GDM1 (cell line): ENCODE data around the gene NFKBIE.
"Not testable (repeated sequence)": the region's sequence is repeated elsewhere in the genome, so short reads cannot be mapped to it uniquely, and the experiment has no call there.

ENCODE experiments used
- DNase-seq: peaks from one replicate; lab custom pipeline; 2025; lab: John Stamatoyannopoulos, UW

Gene NFKBIE, protein sequence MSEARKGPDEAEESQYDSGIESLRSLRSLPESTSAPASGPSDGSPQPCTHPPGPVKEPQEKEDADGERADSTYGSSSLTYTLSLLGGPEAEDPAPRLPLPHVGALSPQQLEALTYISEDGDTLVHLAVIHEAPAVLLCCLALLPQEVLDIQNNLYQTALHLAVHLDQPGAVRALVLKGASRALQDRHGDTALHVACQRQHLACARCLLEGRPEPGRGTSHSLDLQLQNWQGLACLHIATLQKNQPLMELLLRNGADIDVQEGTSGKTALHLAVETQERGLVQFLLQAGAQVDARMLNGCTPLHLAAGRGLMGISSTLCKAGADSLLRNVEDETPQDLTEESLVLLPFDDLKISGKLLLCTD

DNA sequence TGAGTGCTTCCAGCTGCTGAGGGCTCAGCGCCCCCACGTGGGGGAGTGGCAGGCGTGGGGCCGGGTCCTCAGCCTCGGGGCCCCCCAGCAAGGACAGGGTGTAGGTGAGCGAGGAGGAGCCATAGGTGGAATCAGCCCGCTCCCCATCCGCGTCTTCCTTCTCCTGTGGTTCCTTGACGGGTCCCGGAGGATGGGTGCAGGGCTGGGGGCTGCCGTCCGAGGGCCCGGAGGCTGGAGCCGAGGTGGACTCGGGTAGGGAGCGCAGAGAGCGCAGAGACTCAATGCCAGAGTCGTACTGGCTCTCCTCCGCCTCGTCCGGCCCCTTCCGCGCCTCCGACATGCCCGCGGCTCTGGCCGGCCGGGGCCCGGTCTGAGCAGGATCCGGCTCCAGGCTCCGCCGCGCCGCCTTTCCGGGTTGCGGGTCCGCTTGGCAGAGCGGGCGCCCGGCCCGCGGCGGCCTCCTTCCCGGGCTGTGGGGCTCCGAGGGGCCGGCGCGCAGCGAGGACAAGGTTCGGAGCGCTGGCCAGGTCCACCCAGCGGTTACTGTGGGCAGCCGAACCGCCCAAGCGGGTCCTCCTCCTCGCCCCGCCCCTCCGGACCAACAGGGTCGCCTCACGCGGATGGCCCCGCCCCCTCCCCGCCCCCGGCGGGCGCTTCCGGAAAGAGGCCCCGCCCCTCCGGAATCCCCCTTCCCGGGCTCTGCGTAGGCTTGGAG is at the start of gene NFKBIE:
Gene NFKBIE, minus strand, starts transcription at position 545 of the 715 bp plus-strand sequence. Its CDS starts 205 bp downstream, at position 340.
- peak; percentile 68 for DNase-seq

DNA sequence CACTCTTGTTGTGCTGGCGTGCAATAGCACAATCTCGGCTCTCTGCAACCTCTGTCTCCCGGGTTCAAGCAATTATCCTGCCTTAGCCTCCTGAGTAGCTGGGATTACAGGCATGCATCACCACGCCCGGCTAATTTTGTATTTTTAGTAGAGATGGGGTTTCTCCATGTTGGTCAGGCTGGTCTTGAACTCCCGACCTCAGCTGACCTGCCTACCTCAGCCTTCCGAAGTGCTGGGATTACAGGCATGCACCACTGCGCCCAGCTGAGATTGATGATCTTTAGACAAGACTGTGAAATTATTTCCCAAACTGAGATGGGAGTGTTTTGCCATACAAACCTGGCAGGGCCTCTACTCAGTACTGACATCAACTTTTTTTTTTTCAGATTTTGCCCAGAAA is 49.3 kb upstream of the NFKBIE start:
- not testable (repeated sequence) for DNase-seq

DNA sequence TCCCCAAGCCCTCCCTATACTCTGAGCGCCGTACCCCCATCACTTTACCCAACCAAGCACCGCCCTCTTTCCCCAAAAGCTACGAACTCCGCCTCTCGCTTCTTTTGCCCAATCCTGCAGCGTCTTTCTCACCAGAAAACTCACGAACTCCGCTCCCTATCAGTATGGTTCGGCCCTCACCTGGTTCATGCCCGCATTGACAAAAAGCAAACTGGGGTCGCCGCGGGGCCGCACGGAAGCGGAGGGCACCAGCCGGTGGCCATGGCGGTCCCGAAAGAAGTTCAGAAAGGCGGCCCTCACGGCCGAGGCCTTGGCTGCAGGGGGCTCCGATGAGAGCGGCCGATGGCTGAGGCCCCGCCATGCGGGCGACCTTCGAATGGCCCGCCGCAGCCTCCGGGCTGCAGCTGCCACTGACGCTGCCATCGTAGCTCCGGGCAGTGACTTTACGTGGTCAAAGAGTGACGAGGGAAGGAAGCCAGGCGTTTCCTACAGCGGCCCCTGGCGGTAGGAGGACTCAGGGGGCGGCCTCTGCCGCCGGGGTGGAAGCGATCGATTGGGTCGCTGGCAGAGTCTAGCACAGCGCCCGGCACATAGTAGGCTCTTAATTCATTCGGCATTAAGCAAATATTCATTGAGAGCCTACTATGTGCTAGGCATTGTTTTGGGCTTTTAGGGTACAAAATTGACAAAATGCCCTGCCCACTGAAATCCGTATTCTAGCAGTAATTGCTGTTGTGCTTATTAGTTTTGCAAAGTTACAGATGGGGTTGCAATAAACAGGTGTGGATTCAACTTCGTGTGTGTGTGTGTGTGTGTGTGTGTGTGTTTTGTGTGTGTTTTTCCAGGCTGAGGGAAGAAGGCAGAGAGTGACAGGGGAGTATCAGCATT is 47.8 kb upstream of the NFKBIE start, which contains the start of gene AARS2:
Gene AARS2, minus strand, starts transcription at position 447 of the 888 bp plus-strand sequence. Its CDS starts 24 bp downstream, at position 423.
- peak; percentile 83 for DNase-seq

DNA sequence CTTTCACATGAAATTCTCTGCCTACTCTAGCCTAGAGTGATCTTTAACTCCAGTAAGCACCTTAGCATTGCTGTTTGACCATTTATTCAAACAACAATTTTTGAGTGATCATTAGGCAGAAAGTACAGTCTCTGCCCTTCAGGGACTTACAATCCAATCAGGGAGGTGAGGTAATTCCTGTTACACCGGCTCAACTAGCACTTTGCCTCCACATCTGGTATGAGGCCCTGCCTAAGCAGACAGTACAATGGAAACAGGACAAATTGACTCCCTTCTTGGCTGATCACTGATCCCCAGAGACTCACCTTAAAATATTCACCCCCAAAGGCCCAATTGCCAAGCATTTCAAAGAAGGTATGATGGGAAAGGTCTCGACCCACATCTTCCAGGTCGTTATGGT is 46.4 kb upstream of the NFKBIE start:
- no peak for DNase-seq

DNA sequence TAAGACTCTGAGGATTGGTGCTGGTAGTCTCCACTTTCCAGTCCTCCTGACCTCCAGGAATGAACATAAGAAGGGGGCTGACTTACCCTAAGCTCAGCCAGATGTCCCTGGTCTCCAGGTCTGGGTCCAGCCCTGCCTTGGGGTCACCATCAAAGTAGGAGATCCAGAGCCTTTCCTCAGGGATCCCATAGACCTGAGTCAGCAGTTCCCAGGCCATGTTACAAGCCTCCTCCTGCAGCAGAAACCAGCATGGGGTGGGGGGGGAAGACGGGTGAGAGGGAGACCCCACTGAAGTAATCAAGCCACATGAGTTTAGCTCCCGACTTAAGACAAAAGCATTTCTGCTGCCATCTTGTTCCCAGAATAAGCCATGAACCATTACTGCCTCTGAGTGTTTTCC is 46.0 kb upstream of the NFKBIE start:
- DNase-seq, result no peak

DNA sequence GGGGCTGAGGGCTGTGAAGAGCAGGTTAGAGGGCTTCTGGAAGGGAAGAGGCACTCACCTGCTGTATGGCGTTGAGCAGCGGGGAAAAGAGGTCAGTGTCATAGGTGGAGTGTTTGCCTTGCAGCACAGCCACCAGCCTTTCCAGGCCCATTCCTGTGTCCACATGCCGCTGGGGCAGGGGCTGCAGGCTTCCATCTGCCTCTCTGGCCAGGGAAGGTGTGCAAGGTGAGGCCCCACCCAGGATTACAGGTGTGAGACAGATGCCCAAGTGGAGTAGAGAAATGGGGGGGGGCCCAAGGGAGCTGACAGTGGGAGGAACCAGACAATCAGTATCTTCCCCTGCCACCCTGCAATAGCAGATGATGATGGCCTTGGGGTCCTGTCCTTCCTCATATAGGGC is 44.9 kb upstream of the NFKBIE start:
- DNase-seq, result no peak

DNA sequence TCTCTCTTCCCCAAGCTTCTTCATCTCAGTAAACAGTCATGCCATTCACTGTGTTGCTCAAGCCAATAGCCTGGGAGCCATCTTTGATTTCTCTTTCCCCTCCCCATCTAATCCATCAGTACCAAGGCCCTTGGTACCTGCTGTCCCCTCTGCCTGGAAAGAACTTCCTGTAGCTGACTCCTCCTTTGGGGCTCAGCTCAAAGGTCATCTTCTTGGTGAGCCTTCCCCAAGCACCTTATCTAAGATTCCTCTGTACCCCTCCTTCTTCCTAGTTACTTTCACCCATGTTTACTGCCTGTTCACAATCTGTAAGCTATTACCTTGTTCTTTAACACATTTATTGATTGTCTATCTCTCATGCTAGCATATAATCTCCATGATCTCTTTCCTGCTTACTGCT is 44.3 kb upstream of the NFKBIE start:
- no peak for DNase-seq

DNA sequence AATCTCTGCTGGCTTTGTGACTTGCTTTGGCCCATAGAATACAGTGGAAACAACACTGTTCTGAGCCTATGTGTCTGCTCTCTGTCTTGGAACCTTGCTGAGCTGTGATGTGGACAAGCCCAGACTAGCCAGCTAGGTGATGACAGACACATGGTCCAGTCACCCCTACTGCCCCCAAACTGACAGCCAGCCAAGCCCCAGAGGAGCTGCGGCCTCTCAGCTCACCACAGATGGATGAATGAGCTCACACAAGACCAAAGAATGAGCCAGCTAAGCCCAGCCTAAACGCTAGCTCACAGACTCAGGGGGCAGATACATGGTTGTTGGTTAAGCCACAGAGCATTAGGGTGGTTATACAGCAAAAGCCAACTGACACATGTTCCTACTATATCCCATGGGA is 43.7 kb upstream of the NFKBIE start:
- no peak for DNase-seq

DNA sequence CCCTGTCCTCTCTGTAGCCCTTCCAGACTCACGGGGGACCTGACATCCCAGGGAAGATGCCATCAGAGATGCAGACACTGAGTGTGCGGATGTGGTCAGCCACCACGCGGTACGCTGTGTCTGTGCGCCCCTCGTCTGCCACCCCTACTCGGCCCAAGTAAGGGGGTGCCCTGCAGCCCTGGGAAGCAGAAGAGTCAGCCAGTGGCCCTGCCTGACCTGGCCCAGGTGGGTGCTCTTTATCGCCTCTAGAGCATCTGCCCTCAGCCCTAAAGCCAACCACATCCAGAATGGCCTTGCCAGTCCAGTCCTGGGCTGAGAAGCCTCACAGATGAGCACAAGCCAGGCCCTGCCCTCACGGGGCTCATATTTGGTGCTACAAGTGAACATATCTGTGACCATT is 41.9 kb upstream of the NFKBIE start:
- DNase-seq, result no peak

DNA sequence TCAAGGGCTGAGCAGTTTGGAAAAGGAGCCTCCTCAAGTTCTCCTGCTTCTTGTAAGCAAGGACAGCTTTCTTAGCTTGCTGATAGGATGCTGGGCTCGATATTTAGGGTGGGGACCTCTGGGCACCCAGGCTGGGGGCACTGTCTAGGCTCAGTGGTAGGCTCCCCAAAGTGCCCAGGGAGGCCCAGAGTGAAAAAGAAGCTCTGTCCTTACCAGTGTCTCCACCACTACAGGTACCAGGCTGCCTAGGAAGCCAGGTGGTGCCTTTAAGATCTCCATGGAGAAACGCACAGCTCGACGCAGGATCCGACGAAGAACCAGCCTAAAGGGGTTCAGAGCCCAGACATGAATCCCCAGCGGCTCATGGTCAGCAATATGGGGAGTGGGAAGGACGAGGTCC is 41.4 kb upstream of the NFKBIE start:
- no peak for DNase-seq

DNA sequence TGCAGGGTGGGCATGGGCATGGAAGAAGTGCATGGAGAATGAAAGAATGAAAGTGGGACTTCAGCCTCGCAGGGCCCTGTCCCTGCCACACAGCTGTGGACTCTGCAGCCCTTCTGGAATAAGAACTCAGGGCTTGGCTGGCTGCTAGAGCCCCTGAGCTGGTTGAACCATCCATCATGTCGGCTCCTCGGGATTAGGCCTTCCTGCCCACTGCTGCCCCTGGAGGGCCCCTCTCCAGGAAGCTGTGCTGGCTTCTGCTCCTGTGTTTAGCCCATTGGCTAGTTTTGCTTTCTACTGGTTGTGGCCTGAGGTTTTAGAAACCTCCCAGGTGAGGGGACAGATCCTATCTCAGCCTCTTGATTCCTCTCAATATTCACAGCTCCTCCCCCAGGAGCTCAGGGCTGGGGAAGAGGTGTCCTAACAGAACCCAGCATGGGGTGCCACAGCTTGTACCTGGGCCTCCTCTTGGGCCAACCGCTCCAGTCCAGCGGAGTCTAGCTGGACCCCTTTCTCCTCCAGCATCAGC is 39.9 kb upstream of the NFKBIE start:
- no peak for DNase-seq

DNA sequence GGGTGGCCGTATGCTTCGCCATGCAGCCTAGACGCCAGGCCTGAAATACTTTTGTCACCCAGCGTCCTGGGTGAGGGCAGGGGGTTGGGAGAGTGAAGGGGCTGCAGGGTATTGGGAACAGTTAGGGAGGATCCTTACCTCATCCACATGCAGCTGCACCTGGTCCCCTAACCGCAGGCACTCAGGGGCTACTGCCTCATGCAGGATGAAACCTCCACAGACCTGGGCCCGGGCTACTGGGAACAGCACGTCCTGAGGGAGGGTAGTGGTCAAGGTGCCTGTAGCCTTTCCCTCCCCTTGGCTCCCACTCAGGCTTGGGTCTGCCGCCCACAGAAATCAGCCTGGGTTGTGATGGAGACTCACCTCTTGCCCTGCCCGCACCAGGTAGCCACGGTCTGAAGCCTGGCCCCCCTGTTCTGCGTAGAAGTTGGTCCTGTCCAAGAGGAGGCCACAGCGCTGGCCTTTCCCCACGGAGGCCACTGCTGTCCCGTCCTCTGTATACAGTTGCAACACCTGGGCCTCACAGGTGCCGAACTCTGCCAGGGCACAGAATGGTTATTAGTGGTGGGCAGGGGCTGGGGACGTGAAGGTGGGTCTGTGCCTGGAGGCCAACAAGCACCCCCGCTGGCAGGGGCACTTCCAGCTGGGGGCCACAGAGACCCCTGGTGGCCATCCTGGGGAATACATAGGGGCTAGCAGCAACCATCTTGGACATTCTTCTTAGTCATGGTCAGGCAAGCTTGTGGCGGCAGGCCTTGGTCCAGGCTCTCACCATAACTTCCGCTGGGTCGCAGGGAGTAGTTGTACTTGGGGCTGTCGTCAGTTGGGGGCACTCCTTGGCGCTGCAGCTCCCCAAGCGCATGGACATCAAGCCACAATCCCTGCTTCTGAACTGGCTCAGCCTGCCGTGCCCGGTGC is 39.2 kb upstream of the NFKBIE start:
- no peak for DNase-seq

DNA sequence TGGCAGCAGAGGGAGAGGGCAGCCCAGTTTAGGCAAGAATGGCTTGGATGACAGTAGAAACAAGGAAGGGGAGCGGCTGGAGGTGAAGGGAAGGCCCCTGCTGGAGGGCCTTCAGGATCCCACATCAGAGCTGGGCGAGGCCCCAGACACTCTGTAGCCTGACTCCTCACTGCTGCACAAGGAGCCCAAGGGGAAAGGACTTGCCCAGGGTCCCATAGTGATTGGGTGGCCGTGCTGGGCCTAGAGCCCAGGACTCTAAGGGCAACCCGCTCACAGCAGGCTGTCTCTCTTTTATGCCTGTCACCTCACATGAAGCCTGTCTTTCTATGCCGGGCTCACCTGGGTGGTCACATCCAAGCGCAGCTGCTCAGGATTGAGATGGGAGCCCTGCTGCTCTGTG is 38.5 kb upstream of the NFKBIE start:
- DNase-seq, result no peak

DNA sequence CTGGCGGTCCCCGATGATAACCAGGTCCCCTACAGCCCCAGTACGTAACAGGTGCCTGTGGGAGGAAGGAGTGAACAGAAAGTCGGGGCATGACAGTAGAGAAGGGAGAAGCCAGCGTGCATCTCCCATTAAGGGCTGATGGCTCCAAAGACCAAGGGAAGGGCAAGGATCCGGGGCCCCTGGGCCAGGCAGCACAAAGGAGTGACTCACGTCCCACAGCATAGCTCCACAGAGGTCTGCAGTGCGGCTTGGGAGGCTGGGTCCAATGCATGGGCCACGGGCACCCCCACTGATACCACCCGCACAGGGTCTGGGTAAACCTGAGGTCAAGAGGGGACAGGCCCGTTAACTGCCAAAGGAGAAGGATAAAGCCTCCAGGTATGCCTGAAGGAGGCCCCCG is 37.5 kb upstream of the NFKBIE start:
- no peak for DNase-seq

DNA sequence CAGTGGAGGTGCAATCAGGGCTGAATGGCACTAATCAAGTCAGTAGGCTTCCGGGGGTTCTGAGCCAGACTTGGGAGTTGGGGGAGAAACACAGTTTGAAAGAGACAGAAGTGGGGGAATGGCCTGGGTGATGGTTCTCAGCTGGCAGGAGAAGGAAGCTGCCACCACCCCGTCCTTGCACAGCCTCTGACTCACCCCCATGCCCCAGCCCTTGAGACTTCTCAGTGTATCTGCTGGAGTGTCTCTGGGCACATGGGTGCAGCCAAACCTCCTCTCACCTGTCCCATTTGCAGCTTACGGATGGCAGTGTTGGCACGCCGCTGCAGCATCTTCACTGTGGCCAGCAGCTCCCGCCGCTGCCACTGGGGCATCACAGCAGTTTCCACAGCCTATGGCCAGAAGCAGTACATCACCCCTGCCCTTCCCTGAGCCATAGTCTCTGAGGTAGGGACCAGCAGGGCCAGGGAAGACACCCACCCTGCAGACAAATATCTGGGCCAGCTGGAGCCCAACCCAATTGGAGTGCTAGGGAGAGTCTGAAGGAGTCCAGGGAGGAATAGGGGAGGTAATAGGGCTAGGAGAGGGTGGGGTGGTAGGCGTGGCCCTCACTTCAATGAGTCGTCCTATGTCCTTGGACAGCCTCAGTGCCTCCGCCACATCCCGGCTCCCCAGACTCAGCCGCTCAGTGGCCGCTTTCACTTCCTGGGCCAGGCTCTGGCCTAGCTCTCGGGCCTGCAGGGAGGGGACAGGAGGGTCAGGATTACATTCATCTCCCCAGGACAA is 36.6 kb upstream of the NFKBIE start:
- no peak for DNase-seq

DNA sequence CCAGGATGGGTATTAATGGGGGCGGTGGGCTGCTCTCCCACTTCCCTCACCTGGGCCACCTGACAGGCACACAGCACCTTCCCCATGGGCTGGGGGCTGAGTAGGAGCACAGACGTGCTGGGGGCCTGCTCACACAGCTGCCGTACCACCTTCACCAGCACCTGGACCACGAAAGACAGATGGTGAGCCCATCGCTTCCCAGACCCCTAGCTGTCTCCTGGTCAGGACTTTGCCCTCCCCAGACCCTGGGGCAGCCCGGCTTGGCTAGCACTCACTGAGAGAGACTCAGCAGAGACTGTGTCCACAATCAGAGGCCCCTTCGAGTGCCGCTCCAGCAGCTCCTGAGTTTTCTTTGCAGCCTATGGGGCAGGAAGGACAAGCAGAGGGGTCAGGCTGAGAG is 35.8 kb upstream of the NFKBIE start:
- DNase-seq, result no peak

DNA sequence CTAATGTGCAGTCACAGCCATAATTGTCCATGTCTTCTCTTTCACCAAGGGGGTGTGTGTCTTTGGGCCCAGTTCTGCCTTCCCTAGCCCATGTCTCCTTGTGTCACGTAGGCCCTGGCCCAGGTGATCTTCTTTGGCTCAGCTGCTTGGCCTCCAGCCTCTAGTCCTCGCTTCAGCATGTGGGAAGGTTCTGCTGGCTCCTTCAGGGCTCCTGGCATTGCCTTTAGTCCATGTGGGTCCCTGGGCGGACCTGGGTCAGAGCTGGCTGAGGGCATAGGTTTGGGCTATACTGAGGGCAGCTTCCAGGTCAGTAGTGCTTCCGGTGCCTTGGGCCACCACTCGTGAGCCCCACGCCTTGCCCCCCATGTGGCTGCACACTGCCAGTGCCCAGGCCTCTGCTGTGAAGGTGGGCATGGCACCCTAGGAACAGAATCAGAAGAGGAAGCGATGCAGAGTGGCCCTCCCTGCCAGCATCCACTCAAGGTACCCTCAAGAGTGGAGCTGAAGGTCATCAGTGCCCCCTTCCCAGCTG is 35.0 kb upstream of the NFKBIE start:
- no peak for DNase-seq

DNA sequence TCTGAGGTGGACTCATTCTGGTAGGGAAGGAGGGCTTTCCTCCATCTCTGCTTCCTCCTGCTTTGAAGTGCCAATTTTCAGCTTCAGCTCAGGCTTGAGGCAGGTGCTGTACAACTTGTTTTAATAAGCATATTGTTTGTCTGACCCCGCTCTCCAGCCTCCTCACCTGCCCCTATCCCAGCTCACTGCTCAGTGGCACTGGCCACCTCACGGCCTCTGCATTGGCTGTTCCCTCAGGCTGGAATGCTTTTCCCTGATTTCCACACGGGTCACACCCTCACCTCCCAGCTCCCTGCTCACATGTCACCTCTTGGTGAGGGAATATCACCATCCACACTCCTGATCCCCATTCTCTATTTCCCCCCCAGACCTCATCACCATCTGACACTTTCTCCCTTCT is 33.5 kb upstream of the NFKBIE start:
- no peak for DNase-seq

DNA sequence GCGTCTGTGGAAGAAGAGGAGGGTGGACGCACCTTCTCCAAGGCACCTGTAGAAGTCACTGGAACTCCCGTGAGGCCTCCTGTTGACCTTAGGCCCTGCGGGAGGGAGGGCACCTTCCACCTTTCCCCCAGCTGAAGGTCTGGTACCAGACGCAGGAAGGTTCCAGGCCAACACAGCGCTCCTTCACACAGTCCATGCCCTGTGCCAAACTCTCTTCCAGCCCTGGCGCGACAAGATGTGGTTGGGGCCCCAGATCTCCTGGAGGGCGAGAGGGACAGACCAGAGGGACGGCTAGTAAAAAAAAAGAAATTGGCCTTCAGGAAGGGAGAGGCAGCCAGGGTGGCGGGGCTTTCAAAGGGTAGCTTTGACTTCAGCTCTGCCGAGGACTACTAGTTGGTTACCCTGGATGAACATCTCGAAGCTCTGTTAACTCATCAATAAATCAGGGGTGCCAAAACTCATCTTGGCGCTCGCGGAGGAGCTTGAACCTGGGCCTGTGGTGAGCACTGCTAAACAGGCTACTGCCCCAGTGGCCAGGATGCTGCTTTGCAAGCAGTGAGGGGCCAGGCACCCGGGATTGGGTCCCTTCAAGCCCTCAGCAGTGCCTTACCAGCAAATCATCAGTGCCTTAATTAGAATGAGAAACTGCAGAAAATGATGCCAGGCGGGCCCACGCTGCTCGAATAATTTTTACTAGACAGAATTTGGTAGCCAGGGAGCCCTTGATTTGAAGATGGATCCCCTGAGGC is 32.9 kb upstream of the NFKBIE start:
- DNase-seq, result no peak
